Stimulated activated naive CD8-positive, alpha-beta T cell treated with anti-CD3 and anti-CD28 coated beads, Interleukin-15, amount 100 ng/mL, for 72 hours (primary cell): ENCODE results near the gene JMJD6.
"Not testable (repeated sequence)": the region's sequence is repeated elsewhere in the genome, so short reads cannot be mapped to it uniquely, and the experiment has no call there.

Source experiments
- ATAC-seq: fragments of 150-1000 bp; cut with Tn5 transposase; 2 replicates; pipeline ENCODE4 v1.10.0; 2021; ENCODE audit warnings: mild to moderate bottlenecking, moderate library complexity
- DNase-seq, 2 donors: peaks; one replicate each; pipeline ENCODE4 v3.0.0; 2021 to 2022
- H3K27ac Mint-ChIP-seq, 2 donors: one replicate each; pipeline ENCODE4 v1.8.0; 2022; ENCODE audit warnings: mild to moderate bottlenecking in 2 of 2, mixed read lengths in 2 of 2, moderate library complexity in 2 of 2
- H3K27me3 Mint-ChIP-seq: one replicate; pipeline ENCODE4 v1.8.0; 2022; ENCODE audit warnings: mixed read lengths
- H3K4me1 Mint-ChIP-seq: one replicate; pipeline ENCODE4 v1.8.0; 2022; ENCODE audit warnings: mild to moderate bottlenecking, mixed read lengths
- H3K4me3 Mint-ChIP-seq, 2 donors: one replicate each; pipeline ENCODE4 v1.8.0; 2022; ENCODE audit warnings: mild to moderate bottlenecking in 2 of 2, mixed read lengths in 2 of 2, moderate library complexity in 1 of 2
- H3K9me3 Mint-ChIP-seq, 2 donors: one replicate each; pipeline ENCODE4 v1.8.0; 2022; ENCODE audit warnings: mixed read lengths in 2 of 2

The JMJD6 gene

DNA sequence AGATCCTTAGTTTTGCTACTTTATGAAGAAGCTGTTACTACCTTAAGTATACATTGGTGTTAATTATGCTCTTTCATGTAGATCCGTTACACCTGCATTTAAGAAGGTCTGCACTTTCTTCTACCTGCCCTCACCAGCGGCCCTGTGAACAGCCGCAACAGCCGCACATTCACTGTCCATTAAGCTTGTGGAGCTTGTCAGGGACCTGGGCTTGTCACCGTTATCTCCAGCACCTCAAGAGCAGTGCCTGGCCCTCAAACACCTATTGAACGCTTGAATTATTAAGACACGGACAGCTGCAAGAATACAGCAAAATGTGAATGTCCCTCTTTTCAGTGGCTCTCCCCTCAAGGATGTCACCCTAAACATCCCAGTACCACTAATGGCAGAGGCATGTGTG is 12.6 kb downstream of the JMJD6 start:
- Mint-ChIP-seq H3K9me3 (no peaks in the 10 kb centered on the region), H3K27me3 (no peaks in the 10 kb centered on the region), H3K4me1 (peaks cover 74% of the 10 kb centered on the region), H3K27ac (no peak overlapping the region), H3K4me3 (no peak overlapping the region)
- ATAC-seq (no peak), DNase-seq (no peak)

DNA sequence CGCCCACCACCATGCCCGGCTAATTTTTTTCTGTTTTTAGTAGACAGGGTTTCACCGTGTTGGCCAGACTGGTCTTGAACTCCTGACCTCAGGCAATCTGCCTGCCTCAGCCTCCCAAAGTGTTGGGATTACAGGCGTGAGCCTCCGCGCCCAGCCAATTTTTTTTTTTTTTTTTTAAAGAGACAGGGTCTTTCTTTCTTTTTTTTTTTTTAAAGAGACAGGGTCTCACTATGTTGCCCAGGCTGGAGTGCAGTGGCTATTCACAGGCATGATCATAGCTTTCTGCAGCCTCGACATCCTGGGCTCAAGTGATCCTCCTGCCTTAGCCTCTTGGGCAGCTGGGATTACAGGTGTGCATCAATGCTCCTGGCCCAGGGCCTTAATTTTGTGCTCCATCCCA is 14.1 kb downstream of the JMJD6 start:
- peaks cover 63% of the 10 kb centered on the region for H3K4me1 Mint-ChIP-seq
- not testable (repeated sequence) for ATAC-seq, H3K9me3 Mint-ChIP-seq, DNase-seq, H3K4me3 Mint-ChIP-seq, H3K27me3 Mint-ChIP-seq
- H3K27ac Mint-ChIP-seq = peak overlapping the region in 1 of 2 donors; percentile 20

DNA sequence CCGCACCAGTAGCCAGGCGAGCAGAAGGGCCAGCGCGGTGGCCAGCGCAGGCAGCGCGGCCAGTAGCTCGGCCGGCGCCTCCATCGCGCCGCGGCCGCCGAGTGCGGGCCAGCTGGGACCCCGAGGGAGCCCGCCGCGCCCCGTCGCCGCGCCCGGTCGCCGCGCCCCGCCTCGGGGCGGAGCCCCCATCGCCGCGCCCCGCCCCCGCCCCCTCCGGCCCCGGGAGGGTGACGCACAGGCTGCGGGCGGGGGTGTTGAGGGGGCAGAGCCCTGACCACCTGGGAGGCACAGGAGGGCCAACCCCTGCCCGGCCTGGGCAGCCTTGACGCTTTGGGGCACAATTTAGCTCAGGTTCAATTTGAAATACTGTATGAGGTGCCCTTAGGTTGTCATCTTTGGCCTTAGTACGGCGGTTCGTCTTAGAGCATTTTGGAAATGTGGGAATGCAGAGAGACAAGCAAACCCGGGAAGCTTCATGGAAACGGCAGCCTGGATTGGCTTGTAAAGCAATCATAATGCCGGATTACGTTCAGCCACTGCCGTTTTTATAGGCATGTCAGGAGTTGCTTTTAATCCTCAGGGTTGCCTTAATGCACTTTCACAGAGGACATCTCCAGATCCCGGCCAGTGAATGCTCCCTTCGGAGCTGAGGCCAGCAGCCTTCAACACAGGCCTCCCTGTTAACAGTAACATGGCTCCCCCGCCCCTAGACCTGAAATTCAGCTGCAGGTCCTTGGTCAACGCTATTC is 15.4 kb downstream of the JMJD6 start, which contains the start of gene MXRA7:
Gene MXRA7 (minus strand): TSS at position 103 of the 749 bp plus-strand sequence. CDS start 19 bp downstream, at position 84.
- peak; percentile 54 to 61 for DNase-seq
- no peaks in the 10 kb centered on the region for H3K27me3 Mint-ChIP-seq
- no peaks in the 10 kb centered on the region for H3K9me3 Mint-ChIP-seq
- peaks cover 51% of the 10 kb centered on the region for H3K4me1 Mint-ChIP-seq
- ATAC-seq = peak; percentile 74
- peak within 1 kb of the TSS; percentile 76 to 78 for H3K4me3 Mint-ChIP-seq
- H3K27ac Mint-ChIP-seq = peak within 1 kb of the TSS in 1 of 2 donors; percentile 67

DNA sequence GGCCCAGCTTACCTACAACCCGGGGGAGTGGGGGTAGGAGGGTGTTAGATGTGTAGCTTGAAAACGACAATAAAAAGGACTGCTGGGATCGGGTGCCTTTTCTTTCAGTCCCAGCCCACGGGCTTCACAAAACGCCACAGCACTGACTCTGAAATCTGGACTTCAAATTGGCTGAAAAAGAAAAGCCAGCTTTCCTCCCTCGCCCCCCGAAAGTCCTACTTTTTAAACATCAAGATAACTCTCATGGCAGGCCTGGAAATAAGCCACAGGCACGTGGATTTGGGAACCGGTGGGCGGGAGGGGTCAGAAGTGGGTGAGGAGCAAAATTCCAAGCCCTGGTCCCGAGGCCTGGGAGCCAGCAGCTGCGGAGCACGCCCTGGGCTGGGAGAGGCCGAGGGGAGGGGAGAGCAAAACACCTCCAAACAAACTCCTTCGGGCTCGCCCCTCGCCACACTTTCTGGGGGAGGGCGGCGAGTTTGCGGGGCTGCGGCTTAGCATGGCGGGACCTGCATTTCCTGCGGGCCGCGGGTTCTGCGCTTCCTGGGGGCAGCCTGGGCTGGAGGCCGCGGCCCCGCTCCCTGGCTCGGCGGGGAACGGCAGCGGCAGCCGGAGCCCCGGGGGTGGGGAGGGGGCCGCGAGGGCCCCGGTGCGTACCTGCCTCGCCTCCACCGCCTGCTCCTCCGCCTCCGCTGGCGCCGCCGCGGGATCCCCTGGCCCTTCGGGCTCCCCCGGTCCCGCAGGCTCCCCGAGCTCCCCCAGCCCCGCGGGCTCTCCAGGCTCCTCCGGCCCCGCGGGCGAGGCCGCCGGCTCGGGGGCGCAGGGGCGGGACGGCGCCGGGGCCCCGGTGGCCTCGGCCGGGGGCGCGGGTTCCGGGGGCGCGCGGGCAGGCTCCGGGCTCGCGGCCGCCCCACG is 16.2 kb downstream of the JMJD6 start:
- peak overlapping the region; percentile 74 to 76 for H3K4me3 Mint-ChIP-seq
- H3K27ac Mint-ChIP-seq = peak overlapping the region in 1 of 2 donors; percentile 67
- H3K27me3 Mint-ChIP-seq, H3K9me3 Mint-ChIP-seq, DNase-seq: not testable (repeated sequence)
- H3K4me1 Mint-ChIP-seq = peaks cover 42% of the 10 kb centered on the region
- ATAC-seq = peak; percentile 63

DNA sequence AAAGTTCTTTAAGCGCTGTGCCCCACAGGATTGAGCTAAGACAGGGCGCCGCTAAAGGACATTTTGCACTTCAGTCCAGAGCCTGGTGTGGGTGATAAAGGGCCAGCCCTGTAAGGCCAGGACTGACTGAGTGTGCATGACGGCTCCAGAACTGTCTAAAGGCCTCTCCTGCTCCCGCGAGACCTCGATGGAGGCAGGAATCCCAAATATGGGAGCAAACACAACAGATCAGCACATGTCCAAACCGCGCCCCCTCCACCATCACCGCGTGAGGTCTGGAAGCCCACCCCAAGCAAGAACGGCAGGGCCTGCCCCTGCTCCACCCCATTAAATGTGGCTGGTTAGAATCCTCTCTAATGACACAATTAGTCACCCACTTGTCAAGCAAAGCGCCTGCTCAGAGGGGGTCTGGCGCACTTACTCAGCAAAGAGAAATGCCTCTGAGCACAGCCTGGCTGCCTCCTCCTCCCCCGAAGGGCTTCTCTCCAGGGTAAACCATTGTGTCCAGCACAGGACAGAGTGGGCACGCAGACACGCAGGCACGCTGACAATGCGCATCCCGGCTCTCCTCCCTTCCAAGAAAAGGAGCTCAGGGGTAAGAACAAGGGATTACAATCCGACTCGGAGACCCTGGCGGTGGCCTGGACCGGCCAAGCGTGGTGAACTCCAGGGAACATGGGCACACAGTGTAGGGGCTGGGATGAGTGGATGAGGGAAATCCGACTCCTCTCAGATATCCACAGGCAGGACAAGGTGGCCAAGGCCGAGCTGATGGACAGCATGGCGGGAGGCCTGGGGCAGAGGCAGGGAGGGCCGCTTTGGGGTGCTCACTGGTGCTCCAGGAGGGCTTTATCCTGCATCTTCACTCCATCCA is 17.1 kb downstream of the JMJD6 start:
- H3K9me3 Mint-ChIP-seq = no peaks in the 10 kb centered on the region
- H3K4me1 Mint-ChIP-seq = peaks cover 34% of the 10 kb centered on the region
- DNase-seq = no peak
- H3K4me3 Mint-ChIP-seq = peak overlapping the region; percentile 74 to 76
- H3K27me3 Mint-ChIP-seq = no peaks in the 10 kb centered on the region
- H3K27ac Mint-ChIP-seq = peak overlapping the region in 1 of 2 donors; percentile 48
- ATAC-seq = no peak

DNA sequence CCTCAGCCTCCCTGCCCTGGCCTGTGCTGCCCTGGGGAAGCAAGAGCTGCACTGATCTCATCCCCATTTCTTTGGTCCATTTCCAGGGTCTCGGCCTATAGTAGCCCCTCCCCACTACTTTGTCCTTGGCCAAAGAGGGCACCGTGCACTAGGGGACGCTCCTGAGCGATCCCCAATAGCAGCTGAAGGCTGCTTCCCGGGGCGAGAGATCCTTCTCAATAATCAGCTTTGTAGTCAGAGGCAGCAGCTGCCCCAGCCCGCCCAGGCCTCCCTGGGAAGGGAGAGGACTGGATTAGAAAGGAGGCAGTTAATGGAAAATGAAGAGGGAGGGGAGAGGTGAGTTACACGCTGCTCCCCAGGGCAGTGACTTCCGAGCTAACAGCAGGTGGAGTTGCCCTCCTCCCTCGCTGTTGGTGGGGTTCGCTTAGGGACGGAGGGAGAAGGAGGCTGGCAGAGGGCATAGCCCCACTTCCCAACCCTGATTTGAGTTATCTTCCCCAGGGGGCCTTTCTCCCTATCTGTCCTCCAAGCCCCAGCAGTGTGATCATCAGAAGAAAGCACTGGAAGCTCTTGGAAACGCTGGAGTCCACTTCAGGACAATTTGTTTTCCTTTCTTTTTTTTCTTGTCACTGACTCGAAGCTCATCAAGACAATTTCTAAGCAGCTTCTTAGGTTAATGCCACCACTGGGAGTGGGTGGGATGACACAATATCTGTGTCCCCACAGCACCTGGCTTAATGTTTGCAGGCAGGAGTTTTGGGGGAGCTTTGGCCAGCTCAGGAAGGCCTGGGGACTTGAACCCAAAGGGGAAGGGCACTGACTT is 18.2 kb downstream of the JMJD6 start:
- ATAC-seq (no peak), DNase-seq (no peak)
- Mint-ChIP-seq H3K4me3 (no peak overlapping the region), H3K4me1 (peaks cover 23% of the 10 kb centered on the region), H3K27me3 (no peaks in the 10 kb centered on the region), H3K9me3 (no peaks in the 10 kb centered on the region), H3K27ac (no peak overlapping the region)

DNA sequence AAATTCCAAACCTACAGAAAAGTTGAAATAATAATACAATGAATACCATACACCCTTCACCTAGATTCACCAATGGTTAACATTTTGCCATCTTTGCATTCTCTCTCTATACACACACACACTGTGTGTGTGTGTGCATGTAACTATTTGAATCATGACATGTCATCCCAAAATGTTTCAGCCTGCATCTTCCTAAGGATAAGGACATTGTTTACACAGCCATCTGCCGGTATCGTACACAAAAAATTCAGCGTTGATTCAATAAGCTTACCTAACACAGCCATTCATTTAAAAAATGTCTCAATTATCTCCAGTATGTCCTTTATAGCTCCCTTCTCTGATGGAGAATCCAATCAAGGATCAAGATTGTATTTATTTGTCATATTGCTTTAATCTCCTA is 19.6 kb downstream of the JMJD6 start:
- no peak overlapping the region for H3K27ac Mint-ChIP-seq
- H3K27me3 Mint-ChIP-seq = no peaks in the 10 kb centered on the region
- no peak for DNase-seq
- no peak for ATAC-seq
- H3K4me1 Mint-ChIP-seq = peaks cover 19% of the 10 kb centered on the region
- H3K4me3 Mint-ChIP-seq = no peak overlapping the region
- H3K9me3 Mint-ChIP-seq = no peaks in the 10 kb centered on the region

DNA sequence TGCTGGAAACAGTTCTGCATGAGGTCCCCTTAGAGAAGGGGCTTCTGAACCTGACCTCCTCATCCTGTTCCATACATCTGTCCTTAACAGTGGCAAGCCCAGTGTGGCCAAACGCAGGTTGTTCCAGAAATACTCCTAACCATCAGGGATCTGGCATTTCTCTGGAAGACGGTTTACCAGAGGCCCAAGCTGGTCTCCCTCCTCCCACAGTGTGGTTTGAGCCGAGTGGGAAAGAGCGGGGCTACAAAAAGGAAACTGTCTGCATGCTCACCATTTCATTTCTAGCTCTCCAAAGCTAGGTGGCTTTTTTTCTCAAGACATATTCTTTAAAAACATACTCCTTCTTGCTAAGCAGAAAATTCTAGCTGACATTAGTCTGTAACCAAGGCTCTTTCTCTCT is 21.6 kb downstream of the JMJD6 start:
- DNase-seq = no peak
- peaks cover 7% of the 10 kb centered on the region for H3K4me1 Mint-ChIP-seq
- no peaks in the 10 kb centered on the region for H3K9me3 Mint-ChIP-seq
- no peaks in the 10 kb centered on the region for H3K27me3 Mint-ChIP-seq
- H3K4me3 Mint-ChIP-seq = no peak overlapping the region
- no peak overlapping the region for H3K27ac Mint-ChIP-seq
- no peak for ATAC-seq

GRCh38 chr17:76702941-76703637 is 23.3 kb downstream of the JMJD6 start:
- Mint-ChIP-seq H3K9me3 (no peaks in the 10 kb centered on the region), H3K4me3 (no peak overlapping the region), H3K27ac (no peak overlapping the region), H3K27me3 (no peaks in the 10 kb centered on the region), H3K4me1 (no peaks in the 10 kb centered on the region)
- ATAC-seq (no peak), DNase-seq (no peak)

DNA sequence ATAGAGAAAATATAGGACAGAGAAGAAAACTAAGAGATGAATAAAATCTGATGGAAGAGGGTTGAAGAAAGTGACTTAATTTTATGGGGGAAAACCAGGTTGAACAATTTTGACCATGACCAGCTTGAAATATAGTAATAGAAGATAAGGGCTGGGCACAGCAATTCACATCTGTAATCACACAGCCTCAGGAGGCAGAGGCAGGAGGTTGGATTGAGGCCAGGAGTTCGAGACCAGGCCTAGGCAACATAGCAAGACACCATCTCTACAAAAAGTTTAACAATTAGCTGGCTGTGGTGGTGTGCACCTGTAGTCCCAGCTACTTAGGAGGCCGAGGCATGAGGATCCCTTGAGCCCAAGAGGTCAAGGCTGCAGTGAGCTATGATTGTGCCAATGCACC is 24.3 kb downstream of the JMJD6 start:
- Mint-ChIP-seq H3K4me3 (no peak overlapping the region), H3K27ac (no peak overlapping the region), H3K9me3 (no peaks in the 10 kb centered on the region), H3K4me1 (peaks cover 5% of the 10 kb centered on the region), H3K27me3 (no peaks in the 10 kb centered on the region)
- ATAC-seq = no peak
- no peak for DNase-seq

- Mint-ChIP-seq H3K4me1 (peaks cover 9% of the 10 kb centered on the region), H3K4me3 (no peak overlapping the region), H3K27me3 (no peaks in the 10 kb centered on the region), H3K9me3 (no peaks in the 10 kb centered on the region), H3K27ac (no peak overlapping the region)
- ATAC-seq (no peak), DNase-seq (no peak)
These were observed 24.9 kb downstream of the JMJD6 start for GRCh38 chr17:76701471-76701967.

- no peak for DNase-seq
- Mint-ChIP-seq H3K27me3 (no peaks in the 10 kb centered on the region), H3K9me3 (no peaks in the 10 kb centered on the region), H3K4me3 (peak overlapping the region in 1 of 2 donors; percentile 34), H3K4me1 (peaks cover 16% of the 10 kb centered on the region), H3K27ac (peak overlapping the region in 1 of 2 donors; percentile 55)
- ATAC-seq = peak; percentile 46
These were observed 25.6 kb downstream of the JMJD6 start for GRCh38 chr17:76700617-76701470.

DNA sequence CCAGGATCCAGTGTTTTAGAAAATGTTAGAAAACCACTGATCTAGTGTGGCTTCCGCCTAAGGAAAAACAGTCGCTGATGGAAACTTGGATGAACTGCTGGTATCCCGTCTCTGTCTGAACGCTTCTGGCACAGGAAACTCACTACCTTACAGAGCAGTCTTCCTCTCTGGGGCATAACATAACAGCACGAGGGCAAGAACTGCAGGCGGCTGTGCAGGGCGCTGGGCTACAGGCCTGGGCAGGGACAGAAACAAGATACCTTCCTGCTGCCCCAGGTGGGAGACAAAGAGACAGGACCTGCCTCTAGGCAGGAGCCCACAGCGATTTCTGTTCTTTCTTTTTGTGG is 26.2 kb downstream of the JMJD6 start:
- Mint-ChIP-seq H3K4me3 (no peak overlapping the region), H3K9me3 (no peaks in the 10 kb centered on the region)
- peak; percentile 12 for ATAC-seq

More for the DNA sequence above, 26.2 kb downstream of the JMJD6 start:
- peaks cover 22% of the 10 kb centered on the region for H3K4me1 Mint-ChIP-seq
- no peak overlapping the region for H3K27ac Mint-ChIP-seq
- no peak for DNase-seq
- no peaks in the 10 kb centered on the region for H3K27me3 Mint-ChIP-seq
